Choroid plexus epithelial cell (primary cell): Measurements from ENCODE around the gene SLC9A8.

Experiments
- DNase-seq: peaks from one replicate; pipeline ENCODE4 v3.0.0-alpha.2; 2010; ENCODE audit warnings: low read depth
- H3K4me3 ChIP-seq: 2 replicates; pipeline ENCODE4 v1.5.1; 2011; ENCODE audit warnings: low read depth, mild to moderate bottlenecking, control low read depth, low read length, moderate library complexity
- TF ChIP-seq, protein P1 (sequence below): conservative IDR thresholded peaks from 2 replicates; pipeline ENCODE4 v1.5.1; 2011; ENCODE audit warnings: low read depth, mild to moderate bottlenecking, control low read depth, inconsistent platforms, low read length, moderate library complexity

Gene SLC9A8

DNA sequence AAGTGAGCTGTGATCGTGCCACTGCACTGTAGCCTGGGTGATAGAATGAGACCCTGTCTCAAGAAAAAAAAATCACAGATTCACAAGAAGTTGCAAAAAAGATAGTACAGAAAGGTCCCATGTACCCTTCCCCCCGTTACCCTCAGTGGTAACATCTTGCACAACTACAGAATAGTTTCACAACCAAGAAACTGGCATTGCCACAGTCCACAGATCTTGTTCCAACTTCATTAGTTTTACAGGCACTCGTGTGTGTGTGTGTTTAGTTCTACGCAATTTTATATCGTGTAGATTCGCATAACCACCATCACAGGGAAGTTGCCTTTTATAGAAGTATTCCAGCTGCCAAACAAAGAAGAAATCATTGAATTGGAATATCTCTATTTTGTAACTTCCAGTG is 83.6 kb downstream of the SLC9A8 start:
- TF ChIP-seq, protein P1, sequence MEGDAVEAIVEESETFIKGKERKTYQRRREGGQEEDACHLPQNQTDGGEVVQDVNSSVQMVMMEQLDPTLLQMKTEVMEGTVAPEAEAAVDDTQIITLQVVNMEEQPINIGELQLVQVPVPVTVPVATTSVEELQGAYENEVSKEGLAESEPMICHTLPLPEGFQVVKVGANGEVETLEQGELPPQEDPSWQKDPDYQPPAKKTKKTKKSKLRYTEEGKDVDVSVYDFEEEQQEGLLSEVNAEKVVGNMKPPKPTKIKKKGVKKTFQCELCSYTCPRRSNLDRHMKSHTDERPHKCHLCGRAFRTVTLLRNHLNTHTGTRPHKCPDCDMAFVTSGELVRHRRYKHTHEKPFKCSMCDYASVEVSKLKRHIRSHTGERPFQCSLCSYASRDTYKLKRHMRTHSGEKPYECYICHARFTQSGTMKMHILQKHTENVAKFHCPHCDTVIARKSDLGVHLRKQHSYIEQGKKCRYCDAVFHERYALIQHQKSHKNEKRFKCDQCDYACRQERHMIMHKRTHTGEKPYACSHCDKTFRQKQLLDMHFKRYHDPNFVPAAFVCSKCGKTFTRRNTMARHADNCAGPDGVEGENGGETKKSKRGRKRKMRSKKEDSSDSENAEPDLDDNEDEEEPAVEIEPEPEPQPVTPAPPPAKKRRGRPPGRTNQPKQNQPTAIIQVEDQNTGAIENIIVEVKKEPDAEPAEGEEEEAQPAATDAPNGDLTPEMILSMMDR, result no peak
- H3K4me3 ChIP-seq, result no peak overlapping the region
- DNase-seq, result no peak

DNA sequence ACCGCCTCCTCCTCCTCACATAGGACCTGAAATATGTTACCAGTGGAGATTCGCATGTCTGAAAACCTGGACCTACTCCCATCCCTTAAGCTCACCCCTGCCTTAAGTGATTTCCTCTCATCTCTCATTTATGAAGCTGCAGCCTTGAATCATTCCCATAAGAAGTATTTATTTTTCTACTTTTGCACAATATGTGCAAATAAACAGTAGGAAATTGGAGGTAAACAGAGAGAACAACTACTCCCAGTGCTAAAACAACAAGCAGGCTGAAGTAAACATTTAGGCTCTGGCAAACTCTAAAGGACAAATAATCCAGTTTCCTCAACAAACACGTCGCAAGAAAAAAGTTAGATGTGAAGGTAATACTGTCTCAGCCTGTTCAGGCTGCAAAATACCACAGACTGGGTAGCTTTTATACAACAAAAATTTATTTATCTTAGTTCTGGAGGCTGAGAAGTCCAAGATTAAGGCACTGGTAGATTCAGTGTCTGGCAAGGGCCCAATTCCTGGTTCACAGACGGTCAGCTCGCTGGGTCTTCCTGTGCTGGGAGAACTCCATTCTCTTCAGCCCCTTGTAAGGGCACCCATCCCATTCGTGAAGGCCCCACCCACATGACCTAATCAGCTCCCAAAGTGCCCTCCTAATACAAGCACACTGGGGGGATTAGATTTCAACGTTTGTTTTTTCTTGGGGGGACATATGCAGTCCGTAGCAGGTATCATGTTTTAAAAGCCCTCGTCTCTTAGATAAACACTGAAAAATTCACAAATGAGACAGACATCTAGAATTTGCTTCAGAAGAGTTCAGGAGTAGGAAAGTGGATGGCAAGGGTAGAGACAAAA is 87.1 kb downstream of the SLC9A8 start:
- no peak overlapping the region for H3K4me3 ChIP-seq
- no peak for DNase-seq
- TF ChIP-seq, protein P1, result no peak

DNA sequence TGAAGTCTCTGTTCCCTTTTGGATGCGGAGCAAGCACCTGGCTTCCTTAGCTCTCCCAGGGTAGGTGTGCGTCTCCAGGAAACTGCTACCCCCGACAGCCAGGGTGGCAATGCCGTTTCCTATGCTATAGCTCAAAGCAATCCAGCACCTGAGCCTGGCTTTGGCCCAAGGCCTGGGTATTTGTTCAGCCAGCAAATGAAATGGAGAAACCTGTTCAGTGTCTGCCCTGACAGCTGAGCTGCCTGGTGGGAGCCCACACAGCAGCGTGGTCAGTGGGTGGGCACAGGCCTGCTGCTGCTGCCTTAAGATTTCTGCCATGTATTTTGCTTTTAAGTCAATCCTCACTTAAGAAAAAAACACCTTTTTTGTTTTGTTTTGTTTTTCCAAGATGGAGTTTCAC is 89.0 kb downstream of the SLC9A8 start:
- H3K4me3 ChIP-seq, result no peak overlapping the region
- TF ChIP-seq, protein P1, result no peak
- DNase-seq, result no peak

DNA sequence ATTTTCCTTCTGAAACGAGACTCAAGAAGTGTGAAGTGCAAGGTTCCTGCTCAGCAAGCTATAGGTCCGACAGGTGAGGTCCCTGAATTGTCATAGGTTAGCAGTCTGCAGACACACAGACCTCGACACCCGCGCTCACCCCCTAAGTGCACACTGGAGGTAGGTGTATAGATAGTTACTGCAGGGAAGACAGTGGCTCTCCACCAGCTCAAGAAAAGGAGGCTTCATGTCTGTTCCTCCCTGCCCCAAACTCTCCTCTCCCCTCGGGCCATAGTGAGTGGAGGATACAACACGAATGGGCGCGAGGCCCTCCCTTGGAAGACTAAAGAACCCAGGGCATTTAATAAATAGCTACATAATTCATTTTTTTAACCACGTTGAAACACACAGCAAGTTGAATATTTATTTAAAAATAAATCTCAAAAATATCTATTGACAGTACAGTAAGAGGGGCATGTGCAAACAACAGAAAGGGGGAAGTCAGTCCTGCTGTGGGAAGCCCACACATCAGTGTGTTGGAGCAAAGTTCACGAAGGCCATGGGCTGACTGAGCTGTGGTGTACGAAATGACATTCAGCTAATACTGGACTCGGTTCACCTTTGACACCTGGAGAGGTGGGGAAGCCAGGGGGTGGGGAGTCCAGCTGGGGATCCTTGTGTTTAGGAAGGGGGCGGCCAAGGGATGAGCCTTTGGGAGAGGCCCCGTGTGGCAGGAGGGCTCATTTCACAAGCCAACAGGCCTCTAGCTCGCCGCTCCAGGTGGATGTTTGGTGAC is 92.0 kb downstream of the SLC9A8 start:
- TF ChIP-seq, protein P1, result no peak
- no peak overlapping the region for H3K4me3 ChIP-seq
- DNase-seq, result no peak

DNA sequence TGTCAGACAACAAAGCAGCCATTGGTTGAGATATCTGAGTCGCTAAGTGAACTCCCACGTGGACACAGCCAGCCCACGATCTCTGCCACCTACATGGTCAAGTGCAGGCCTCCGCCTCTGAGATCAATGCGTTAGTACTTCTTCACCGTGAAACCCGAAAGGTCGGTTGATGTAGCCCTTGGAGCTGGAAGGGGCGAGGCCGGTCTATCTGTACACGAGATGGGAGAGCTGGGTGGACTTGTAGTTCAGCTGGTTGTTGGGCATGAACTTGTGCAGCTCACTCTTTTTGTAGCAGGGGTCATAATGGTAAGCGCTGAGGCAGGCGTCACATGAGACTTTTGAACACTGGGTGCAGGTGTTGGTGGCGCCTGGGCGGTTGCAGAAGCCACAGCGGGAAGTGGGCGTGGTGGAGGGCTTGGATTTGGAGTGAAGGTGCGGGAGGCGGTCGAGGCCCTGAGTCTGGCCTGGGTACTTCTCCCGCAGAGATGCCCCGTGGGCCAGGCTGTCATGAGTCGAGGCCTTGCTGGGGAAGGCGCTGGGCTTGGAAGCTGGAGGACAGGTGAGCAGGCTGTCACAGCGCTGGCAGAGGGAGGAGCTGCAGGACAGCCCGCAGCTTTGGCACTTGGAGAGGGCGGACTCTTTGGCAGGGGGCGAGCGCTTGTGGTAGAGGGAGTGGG is 92.9 kb downstream of the SLC9A8 start:
- DNase-seq, result no peak
- TF ChIP-seq, protein P1, result no peak

DNA sequence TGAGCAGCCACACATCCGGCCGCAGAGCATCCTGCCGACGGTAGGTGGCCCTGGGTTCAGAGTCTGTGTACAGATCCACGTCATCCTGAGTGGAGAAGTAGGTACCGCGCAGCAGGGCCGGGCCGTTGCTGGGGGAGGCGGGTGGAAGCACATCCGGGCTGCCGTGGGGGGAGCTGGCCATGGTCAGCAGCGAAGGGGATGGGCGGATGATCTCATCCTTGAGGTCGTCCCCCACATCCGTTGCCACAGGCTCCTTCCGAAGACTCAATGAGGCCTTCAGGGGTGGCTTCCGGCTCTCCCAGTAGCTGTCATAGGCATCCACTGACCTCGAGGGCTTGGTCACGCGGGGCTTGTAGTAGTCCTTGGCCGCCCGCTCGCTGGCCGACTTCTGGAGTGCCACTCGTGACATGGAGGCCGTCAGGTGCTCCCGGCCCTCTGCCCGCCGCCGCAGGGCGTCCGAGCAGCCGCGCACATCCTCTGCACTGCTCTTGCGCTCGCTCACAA is 93.5 kb downstream of the SLC9A8 start:
- no peak overlapping the region for H3K4me3 ChIP-seq
- TF ChIP-seq, protein P1, result no peak
- no peak for DNase-seq

More for the DNA sequence above, 92.9 kb downstream of the SLC9A8 start:
- H3K4me3 ChIP-seq, result no peak overlapping the region
